Endothelial cell of hepatic sinusoid (primary cell): ENCODE measurements around the gene NR3C1.

Source experiments
- in situ Hi-C: cut with HindIII; loops from 2 replicates; pipeline ENCODE4 v1.10.0; 2017; ENCODE audit warnings: low sequenced_read_pairs

NR3C1 gene

GRCh38 chr5:143373076-143373475, 30.4 kb downstream of the NR3C1 start:
- in situ Hi-C loops: no loop called here

GRCh38 chr5:143372187-143372829, 31.2 kb downstream of the NR3C1 start:
- in situ Hi-C loops: no loop called here

- in situ Hi-C loops: no loop called here
Measured at GRCh38 chr5:143370440-143370839, 33.0 kb downstream of the NR3C1 start.

GRCh38 chr5:143364061-143364460, 39.4 kb downstream of the NR3C1 start:
- in situ Hi-C loops: no loop called here

- in situ Hi-C loops: no loop called here
Measured at GRCh38 chr5:143362664-143363227, 40.7 kb downstream of the NR3C1 start.

GRCh38 chr5:143361438-143361837, 42.0 kb downstream of the NR3C1 start:
- in situ Hi-C loops: no loop called here

- in situ Hi-C loops: no loop called here
Measured at GRCh38 chr5:143360755-143361154, 42.7 kb downstream of the NR3C1 start.

GRCh38 chr5:143359869-143360268, 43.6 kb downstream of the NR3C1 start:
- in situ Hi-C loops: no loop called here

GRCh38 chr5:143356855-143357583, 46.5 kb downstream of the NR3C1 start:
- in situ Hi-C loops: no loop called here

GRCh38 chr5:143355710-143356109, 47.8 kb downstream of the NR3C1 start:
- in situ Hi-C loops: no loop called here

- in situ Hi-C loops: no loop called here
Measured at GRCh38 chr5:143354025-143354424, 49.5 kb downstream of the NR3C1 start.

GRCh38 chr5:143352691-143353090, 50.8 kb downstream of the NR3C1 start:
- in situ Hi-C loops: no loop called here

GRCh38 chr5:143350751-143351602, 52.5 kb downstream of the NR3C1 start:
- in situ Hi-C loops: no loop called here

GRCh38 chr5:143350341-143350740, 53.1 kb downstream of the NR3C1 start:
- in situ Hi-C loops: no loop called here

GRCh38 chr5:143349177-143349576, 54.3 kb downstream of the NR3C1 start:
- in situ Hi-C loops: no loop called here

- in situ Hi-C loops: no loop called here
Measured at GRCh38 chr5:143347698-143348344, 55.7 kb downstream of the NR3C1 start.

GRCh38 chr5:143347046-143347445, 56.4 kb downstream of the NR3C1 start:
- in situ Hi-C loops: no loop called here

GRCh38 chr5:143345671-143346440, 57.6 kb downstream of the NR3C1 start:
- in situ Hi-C loops: no loop called here

GRCh38 chr5:143343042-143343441, 60.4 kb downstream of the NR3C1 start:
- in situ Hi-C loops: no loop called here

GRCh38 chr5:143342607-143343006, 60.9 kb downstream of the NR3C1 start:
- in situ Hi-C loops: no loop called here
